GM12878 (cell line): ENCODE data around the gene SEPTIN11. TPM values are rescaled to one million over a fixed set of nuclear protein-coding genes. Genes with fewer than 3 reads are reported as not detected.

Source experiments
- ATAC-seq: fragments of 200-7000 bp; cut with Tn5 transposase; 3 replicates; pipeline ENCODE4 v1.9.1; 2020; ENCODE audit warnings: mild to moderate bottlenecking, moderate library complexity
- BruUV-seq: library from RNA; stranded (reverse); fragments of 400-500 nt; replicated peaks from 2 replicates; lab custom pipeline; 2021; lab: Mats Ljungman, UMichigan
- CTCF ChIA-PET: fragments of 300-600 bp; sonication (Branson Sonifier 250); formaldehyde crosslinking; extraction: SDS; loops from one replicate; lab custom pipeline; 2021; ENCODE audit warnings: inconsistent platforms; lab: Yijun Ruan, JAX
- POLR2A ChIA-PET: fragments of 350-600 bp; formaldehyde crosslinking; extraction: SDS; loops from one replicate; lab custom pipeline; 2021; ENCODE audit warnings: inconsistent platforms; lab: Charles Lee
- RAD21 ChIA-PET: fragments of 300-600 bp; sonication (Branson Sonifier 250); formaldehyde crosslinking; loops from one replicate; lab custom pipeline; 2023; ENCODE audit warnings: antibody characterized with exemption; ENCODE audit not compliant: unreplicated experiment; lab: Charles Lee
- SMC1A ChIA-PET: fragments of 300-600 bp; sonication (Branson Sonifier 250); formaldehyde crosslinking; loops from one replicate; lab custom pipeline; 2023; ENCODE audit not compliant: unreplicated experiment, uncharacterized antibody; lab: Charles Lee
- DNase-seq: peaks from one replicate; pipeline ENCODE4 v3.0.0-alpha.2; 2011; ENCODE audit warnings: low read depth, low spot score
- FAIRE-seq: peaks from 3 replicates; lab custom pipeline; 2011; peaks lifted over from hg19 to GRCh38; lab: Jason Lieb, UNC
- H2AFZ ChIP-seq: 2 replicates; pipeline ENCODE4 v1.6.0; 2011; ENCODE audit warnings: low read depth, low read length, control low read depth; ENCODE audit not compliant: control insufficient read depth
- H3K27ac ChIP-seq: 2 replicates; pipeline ENCODE4 v1.5.1; 2011; ENCODE audit warnings: control low read depth; ENCODE audit not compliant: control insufficient read depth, insufficient read depth
- H3K27me3 ChIP-seq, 2 experiments: replicated peaks in 1 of 2; 2 replicates each; pipeline versions ENCODE4 v1.6.0 to v1.6.1; 2011; ENCODE audit warnings: low read length in 1 of 2; ENCODE audit not compliant: control insufficient read depth in 2 of 2, insufficient read depth in 2 of 2
- H3K36me3 ChIP-seq, 2 experiments: 2 replicates each; pipeline ENCODE4 v1.5.1; 2011; ENCODE audit warnings: low read length in 1 of 2; ENCODE audit not compliant: control insufficient read depth in 2 of 2, insufficient read depth in 2 of 2
- H3K4me1 ChIP-seq: 2 replicates; pipeline ENCODE4 v1.6.1; 2011; ENCODE audit warnings: mild to moderate bottlenecking, low read length, moderate library complexity, mixed read lengths; ENCODE audit not compliant: control insufficient read depth, insufficient read depth
- H3K4me2 ChIP-seq: 2 replicates; pipeline ENCODE4 v1.6.0; 2011; ENCODE audit warnings: control low read depth; ENCODE audit not compliant: control insufficient read depth, insufficient read depth
- H3K4me3 ChIP-seq: fragments of 200-600 bp; sonication (generic); 2 replicates; pipeline ENCODE4 v1.5.1; 2016
- H3K79me2 ChIP-seq: 2 replicates; pipeline ENCODE4 v1.6.0; 2011; ENCODE audit warnings: low read length; ENCODE audit not compliant: control insufficient read depth, insufficient read depth
- H3K9ac ChIP-seq: 2 replicates; pipeline ENCODE4 v1.8.0; 2011; ENCODE audit warnings: low read length, control low read depth, mixed read lengths; ENCODE audit not compliant: control insufficient read depth, insufficient read depth
- H3K9me3 ChIP-seq: replicated peaks from 3 replicates; pipeline ENCODE4 v1.5.1; 2011; ENCODE audit warnings: mild to moderate bottlenecking, low read length; ENCODE audit not compliant: control insufficient read depth, insufficient read depth
- H4K20me1 ChIP-seq: 2 replicates; pipeline ENCODE4 v1.6.0; 2011; ENCODE audit not compliant: control insufficient read depth, insufficient read depth
- ATF2 ChIP-seq: IDR thresholded peaks from 2 replicates; pipeline ENCODE4 v1.6.1; 2012; ENCODE audit warnings: low read length, inconsistent platforms
- BACH1 ChIP-seq: fragments of 450-650 bp; IDR thresholded peaks from 2 replicates; pipeline ENCODE4 v1.6.1; 2017; ENCODE audit warnings: mild to moderate bottlenecking, borderline replicate concordance
- BCL11A ChIP-seq: IDR thresholded peaks from 2 replicates; pipeline ENCODE4 v1.6.1; 2011; ENCODE audit warnings: low read depth, low read length
- CREB1 ChIP-seq: IDR thresholded peaks from 2 replicates; pipeline ENCODE4 v1.6.1; 2012; ENCODE audit warnings: low read depth, mild to moderate bottlenecking, inconsistent platforms
- ELK1 ChIP-seq: IDR thresholded peaks from 2 replicates; pipeline ENCODE4 v1.6.1; 2012; ENCODE audit warnings: low read depth, low read length, improper control_type of control experiment
- IRF4 ChIP-seq: IDR thresholded peaks from 2 replicates; pipeline ENCODE4 v1.6.1; 2011; ENCODE audit warnings: low read depth, low read length
- JUND ChIP-seq: IDR thresholded peaks from 2 replicates; pipeline ENCODE4 v1.6.1; 2012; ENCODE audit warnings: low read depth, mild to moderate bottlenecking, low read length, improper control_type of control experiment, moderate library complexity
- MLLT1 ChIP-seq: fragments of 450-650 bp; IDR thresholded peaks from 2 replicates; pipeline ENCODE4 v1.6.1; 2016; ENCODE audit warnings: mild to moderate bottlenecking
- MYC ChIP-seq: IDR thresholded peaks from 2 replicates; pipeline ENCODE4 v1.6.1; 2011; ENCODE audit warnings: mild to moderate bottlenecking, low read length, moderate library complexity, inconsistent platforms; ENCODE audit not compliant: insufficient read depth, insufficient replicate concordance, insufficient read length, severe bottlenecking
- NFXL1 ChIP-seq: fragments of 450-650 bp; IDR thresholded peaks from 2 replicates; pipeline ENCODE4 v1.6.1; 2017; ENCODE audit warnings: antibody characterized with exemption, mild to moderate bottlenecking, borderline replicate concordance
- NRF1 ChIP-seq: conservative IDR thresholded peaks from 2 replicates; pipeline ENCODE4 v1.6.1; 2011; ENCODE audit warnings: mild to moderate bottlenecking, low read depth, low read length, improper control_type of control experiment
- PKNOX1 ChIP-seq: fragments of 450-650 bp; IDR thresholded peaks from 2 replicates; pipeline ENCODE4 v1.6.1; 2016; ENCODE audit warnings: mild to moderate bottlenecking
- POLR2AphosphoS5 ChIP-seq: IDR thresholded peaks from 2 replicates; pipeline ENCODE4 v1.6.1; 2011; ENCODE audit warnings: mild to moderate bottlenecking, low read length, inconsistent platforms
- RELA ChIP-seq: fragments of 450-650 bp; IDR thresholded peaks from 2 replicates; pipeline ENCODE4 v1.8.0; 2014; ENCODE audit warnings: borderline replicate concordance; ENCODE audit not compliant: partially characterized antibody
- WGBS: methylation state at CpG from one replicate; pipeline ENCODE4 v1.1.6; 2016; ENCODE audit warnings: low lambda C conversion rate; ENCODE audit not compliant: insufficient replicate concordance, insufficient coverage; ENCODE audit errors: missing lambda C conversion rate; 5-methylcytosine and 5-hydroxymethylcytosine counted together
- in situ Hi-C: fragments of 300-500 bp; cut with MboI; formaldehyde crosslinking; loops from 9 replicates; pipeline ENCODE4 v1.14.3; 2018; ENCODE audit warnings: mixed read lengths
- intact Hi-C: fragments of 100-400 bp; cut with micrococcal nuclease; formaldehyde crosslinking; loops from one replicate; pipeline ENCODE4 v1.14.2; 2022; ENCODE audit not compliant: unreplicated experiment
- polyA plus RNA-seq, 11 experiments: library from polyadenylated mRNA; depleted of rRNA in 4 of 11; unstranded in 6 of 11; stranded (reverse) in 5 of 11; fragments of >200 nt; fragmentation: Nextera tagmentation in 4 of 11; fragmentation: Illumina TruSeq in 1 of 11; extraction: Ambion mirVana in 4 of 11; extraction: Trizol in 1 of 11; gene quantifications; 1 replicate in 1 of 11; 2 replicates in 10 of 11; pipeline versions ENCODE4 v1.2.1 to v1.2.3, GENCODE V29; 2011 to 2016; ENCODE audit warnings: inconsistent platforms in 2 of 11, missing spikeins in 2 of 11, low read depth in 1 of 11
- total RNA-seq, 4 experiments: library from RNA; depleted of rRNA in 3 of 4; stranded (reverse); fragments of >200 nt in 3 of 4; fragmentation: Illumina TruSeq in 1 of 4; extraction: Trizol in 1 of 4; gene quantifications; 2 replicates each; pipeline versions ENCODE4 v1.2.1 to v1.2.3, GENCODE V29; 2013 to 2021

SEPTIN11 gene
- total and polyA plus RNA-seq, 10 of the 15 experiments (the other 5 are each of a cell fraction or from before 2014, with no cell fraction given): 24.7 to 160 (median 91.3) TPM

GRCh38 chr4:76952071-76952470 is 2.5 kb downstream of the SEPTIN11 start (continued):
- TF ChIP-seq MLLT1: no peak
- TF ChIP-seq, all 136 proteins: peak for 0

GRCh38 chr4:76952656-76953582 is 3.4 kb downstream of the SEPTIN11 start:
- SMC1A ChIA-PET: interaction anchor here (0.6 to 3.5 kb wide), 10 partner anchors 9 to 222 kb away, joined by 3 to 22 read pairs (median 5); no protein-coding TSS in a partner anchor
- RAD21 ChIA-PET: interaction anchor here (0.6 to 3.1 kb wide), 9 partner anchors 10 to 251 kb away, joined by 3 to 17 read pairs (median 3); no protein-coding TSS in a partner anchor
- FAIRE-seq (no peak), ATAC-seq (no peak), DNase-seq (no peak)
- intact Hi-C loops (loop anchor here (5.0 kb wide), 1 partner anchor 204 kb away; the partner anchor contains the start of gene CCNG2), in situ Hi-C loops (no loop called here)
- POLR2A ChIA-PET: interaction anchor here (1.1 to 1.9 kb wide), 4 partner anchors 25 to 205 kb away, joined by 3 to 8 read pairs (median 6); partner anchors contain the start of gene CCNG2
- Histone ChIP-seq H3K27ac (0 out of 2 replicates have a peak overlapping the region, but pooled peaks have one; percentile 39), H3K36me3 (peaks cover 0 to 2% of the 10 kb centered on the region in 2 experiments; a peak in 2 of 4 replicates), H3K4me1 (peaks cover 14% of the 10 kb centered on the region; the same call in 1 of the 2 replicates), H3K79me2 (peaks cover 91% of the 10 kb centered on the region), H4K20me1 (no peaks in the 10 kb centered on the region), H3K9me3 (no peaks in the 10 kb centered on the region), H3K4me3 (peak overlapping the region; percentile 95; the same call in 1 of the 2 replicates), H3K4me2 (peak overlapping the region; percentile 81), H3K27me3 (no peaks in the 10 kb centered on the region), H2AFZ (no peak overlapping the region), H3K9ac (no peak overlapping the region)
- no TSS peak for BruUV-seq
- WGBS: 96% methylated on average over 4 of the region's 4 CpGs
- CTCF ChIA-PET: interaction anchor here (1.0 to 3.1 kb wide), 4 partner anchors 29 to 92 kb away, joined by 3 to 20 read pairs (median 4); no protein-coding TSS in a partner anchor
- TF ChIP-seq JUND: no peak
- TF ChIP-seq NRF1: no peak
- no peak for TF ChIP-seq CREB1
- TF ChIP-seq ELK1: no peak
- TF ChIP-seq RELA: no peak
- no peak for TF ChIP-seq POLR2AphosphoS5
- TF ChIP-seq IRF4: no peak
- no peak for TF ChIP-seq BACH1
- TF ChIP-seq ATF2: no peak
- TF ChIP-seq PKNOX1: no peak
- no peak for TF ChIP-seq BCL11A
- no peak for TF ChIP-seq MYC
- TF ChIP-seq NFXL1: no peak
